ENCODE results near the gene TP53TG3.
"Not testable (repeated sequence)": the region's sequence is repeated elsewhere in the genome, so short reads cannot be mapped to it uniquely, and the experiment has no call there.

TP53TG3 gene

DNA sequence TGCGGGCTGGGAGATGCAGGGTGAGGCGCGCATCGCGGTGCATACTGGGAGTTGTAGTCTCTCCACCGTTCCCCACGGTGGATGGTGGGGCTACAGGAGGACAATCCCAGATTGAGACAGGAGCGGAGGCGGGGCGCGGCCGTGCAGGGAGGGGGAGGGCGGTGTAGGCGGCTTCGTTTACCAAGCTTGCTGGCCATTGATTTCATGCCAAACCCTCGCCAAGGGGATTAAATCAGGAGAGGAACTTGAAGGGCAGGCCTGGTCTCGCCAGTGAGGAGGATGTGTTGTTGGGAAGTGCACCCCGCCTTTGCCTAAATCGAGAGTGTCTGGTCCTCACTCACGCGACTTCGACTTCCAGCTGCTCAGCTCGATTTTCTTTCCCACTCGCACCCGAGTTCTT, at the start of gene TP53TG3:
Gene TP53TG3 (minus strand): TSS at position 101 of the 400 bp plus-strand sequence. CDS start 68 bp downstream, at position 33.
- not testable (repeated sequence) for DNase-seq

DNA sequence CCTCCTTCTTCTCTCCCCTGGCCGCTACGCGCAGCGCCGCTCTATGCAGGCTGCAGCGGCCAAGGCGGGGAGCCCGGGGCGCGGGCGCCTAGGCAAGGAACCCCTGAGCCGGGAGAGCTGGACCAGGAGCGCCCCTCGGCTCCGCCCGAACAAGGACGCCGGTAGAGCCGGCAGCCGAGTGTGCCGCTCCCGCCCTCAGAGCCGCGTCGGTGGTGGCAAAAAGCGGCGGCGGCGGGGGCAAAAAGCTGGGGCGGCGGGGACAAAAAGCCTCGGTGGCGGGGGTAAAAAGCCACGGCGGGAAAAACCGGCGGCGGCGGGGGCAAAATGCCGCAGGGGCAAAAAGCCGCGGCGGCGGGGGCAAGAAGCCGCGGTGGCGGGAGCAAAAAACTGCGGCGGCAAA, 25.1 kb downstream of the TP53TG3 start:
- DNase-seq: not testable (repeated sequence)

DNA sequence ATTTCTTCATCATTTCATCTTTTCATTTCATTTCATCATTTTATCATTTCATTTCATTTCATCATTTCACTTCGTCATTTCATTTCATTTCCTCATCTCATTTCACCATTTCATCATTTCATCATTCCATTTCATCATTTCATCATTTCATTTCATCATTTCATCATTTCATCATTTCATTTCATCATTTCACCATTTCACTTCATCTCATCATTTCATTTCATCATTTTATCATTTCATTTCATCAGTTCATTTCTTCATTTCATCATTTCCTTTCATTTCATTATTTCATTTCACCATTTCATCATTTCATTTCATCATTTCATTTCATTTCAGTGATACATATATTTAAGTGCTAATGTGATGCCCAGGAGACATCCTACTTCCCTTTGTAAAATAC, 28.4 kb downstream of the TP53TG3 start:
- DNase-seq: not testable (repeated sequence)

GRCh38 chr16:32646780-32647179, 29.2 kb downstream of the TP53TG3 start:
- not testable (repeated sequence) for DNase-seq

DNA sequence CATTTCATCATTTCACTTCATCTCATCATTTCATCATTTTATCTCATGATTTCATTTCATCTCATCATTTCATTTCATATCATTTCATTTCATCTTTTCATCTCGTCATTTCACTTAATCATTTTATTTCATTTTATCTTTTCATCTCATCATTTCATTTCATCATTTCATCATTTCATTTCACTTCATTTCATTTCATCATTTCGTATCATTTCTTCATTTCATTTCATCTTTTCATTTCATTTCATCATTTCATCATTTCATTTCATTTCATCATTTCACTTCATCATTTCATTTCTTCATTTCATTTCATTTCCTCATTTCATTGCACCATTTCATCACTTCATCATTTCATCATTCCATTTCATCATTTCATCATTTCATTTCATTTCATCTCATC, 29.8 kb downstream of the TP53TG3 start:
- not testable (repeated sequence) for DNase-seq

- DNase-seq: not testable (repeated sequence)
These were observed 30.6 kb downstream of the TP53TG3 start for GRCh38 chr16:32645278-32645908.

DNA sequence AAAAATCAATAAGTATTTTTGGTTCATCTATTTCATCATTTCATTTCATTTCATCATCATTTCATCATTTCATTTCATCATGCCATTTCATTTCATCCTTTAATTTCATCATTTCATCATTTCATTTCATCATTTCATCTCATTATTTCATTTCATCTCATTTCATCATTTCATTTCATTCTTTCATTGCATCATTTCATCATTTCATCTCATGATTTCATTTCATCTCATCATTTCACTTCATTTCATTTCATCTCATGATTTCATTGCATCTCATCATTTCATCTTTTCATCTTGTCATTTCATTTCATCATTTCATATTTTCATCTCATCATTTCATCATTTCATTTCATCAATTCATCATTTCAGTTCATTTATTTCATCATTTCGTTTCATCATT, 31.2 kb downstream of the TP53TG3 start:
- not testable (repeated sequence) for DNase-seq

DNA sequence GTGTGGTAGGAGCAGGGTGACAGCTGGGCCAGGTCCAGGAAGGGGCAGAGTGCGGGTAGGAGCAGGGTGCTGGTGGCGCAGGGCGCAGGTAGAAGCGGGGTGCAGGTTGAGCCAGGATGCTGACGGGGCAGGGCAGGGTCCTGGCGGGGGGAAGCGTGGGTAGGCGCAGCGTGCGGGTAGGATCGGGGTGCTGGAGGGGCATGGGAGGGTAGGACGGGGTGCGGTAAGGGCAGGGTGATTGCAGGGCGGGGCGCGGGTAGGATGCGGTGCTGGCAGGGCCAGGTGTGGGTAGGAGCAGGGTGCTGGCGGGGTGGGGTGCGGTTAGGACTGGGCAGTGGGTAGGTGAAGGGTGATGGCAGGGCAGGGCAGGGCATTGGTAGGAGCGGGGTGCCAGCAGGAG, 38.4 kb downstream of the TP53TG3 start:
- DNase-seq: not testable (repeated sequence)

DNA sequence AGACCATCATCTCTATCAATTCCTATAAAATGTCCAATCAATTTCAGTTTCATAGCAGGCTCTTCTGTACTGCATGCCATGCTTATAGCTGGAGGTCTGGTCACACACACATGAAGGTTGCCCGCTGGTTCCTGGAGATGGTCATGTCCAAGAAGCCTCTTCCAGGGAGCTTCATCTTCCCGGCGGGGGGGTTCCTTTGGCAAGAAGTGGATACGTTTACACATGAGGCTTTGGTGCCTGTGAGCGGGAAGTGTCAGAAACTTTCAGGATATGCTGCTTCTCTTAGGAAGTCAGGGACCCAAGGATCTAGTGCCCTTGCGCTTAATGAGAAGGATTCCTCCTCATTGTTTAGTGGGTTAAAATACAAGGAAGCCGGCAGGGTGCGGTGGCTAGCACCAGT, 43.9 kb downstream of the TP53TG3 start:
- not testable (repeated sequence) for DNase-seq
